ENCODE measurements around the gene NOSTRIN. TPM values are rescaled to one million over a fixed set of nuclear protein-coding genes. Genes with fewer than 3 reads are reported as not detected.

The NOSTRIN gene
- total RNA-seq, 1 experiment from 2014 or later = 3.1 TPM

- ChIA-PET POLR2A (no interaction called here), CTCF (no interaction called here), RAD21 (ENCODE audit: low non-redundant PET in 1 of 2, low total read pairs in 2 of 2, uncharacterized antibody in 2 of 2, unreplicated experiment in 2 of 2) (no interaction called here)
- H3K9me2 ChIP-seq (ENCODE audit: insufficient read depth) = no peaks in the 10 kb centered on the region
- no peak for TF ChIP-seq POLR2A (IDR thresholded peaks at IDR 0.05; ENCODE audit: borderline replicate concordance, extremely low read depth, insufficient read depth, insufficient read length)
- TF ChIP-seq SRF (IDR thresholded peaks at IDR 0.05; ENCODE audit: low read depth) = no peak
- no peak for TF ChIP-seq RAD21 (IDR thresholded peaks at IDR 0.05; ENCODE audit: low read depth)
- TF ChIP-seq FOSL1 (IDR thresholded peaks at IDR 0.05; ENCODE audit: low read depth) = no peak
- TF ChIP-seq POLR2AphosphoS5 (IDR thresholded peaks at IDR 0.05; ENCODE audit: low read depth, low read length) = no peak
- no peak for TF ChIP-seq CBX3 (IDR thresholded peaks at IDR 0.05; ENCODE audit: low read depth)
- no peak for TF ChIP-seq JUND (IDR thresholded peaks at IDR 0.05)
- TF ChIP-seq, protein P1, sequence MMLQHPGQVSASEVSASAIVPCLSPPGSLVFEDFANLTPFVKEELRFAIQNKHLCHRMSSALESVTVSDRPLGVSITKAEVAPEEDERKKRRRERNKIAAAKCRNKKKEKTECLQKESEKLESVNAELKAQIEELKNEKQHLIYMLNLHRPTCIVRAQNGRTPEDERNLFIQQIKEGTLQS (IDR thresholded peaks at IDR 0.05) = no peak
- ATAC-seq (no peak), DNase-seq (ENCODE audit: low read depth, low spot score) (no peak)
- H3K4me1 ChIP-seq (ENCODE audit: control insufficient read depth in 1 of 2, insufficient read depth in 2 of 2, low read length in 2 of 2) = no peaks in the 10 kb centered on the region
- H3K36me3 ChIP-seq (ENCODE audit: control insufficient read depth in 1 of 2, insufficient read depth in 2 of 2, low read length in 2 of 2) = no peaks in the 10 kb centered on the region
- H3K4me2 ChIP-seq (ENCODE audit: low read length) = no peak overlapping the region
- no peaks in the 10 kb centered on the region for H4K20me1 ChIP-seq (ENCODE audit: insufficient read depth)
- no peak overlapping the region for H2AFZ ChIP-seq (ENCODE audit: low read depth, low read length, poor library complexity, severe bottlenecking)
- BruUV-seq (replicated peaks) = no TSS peak
- no peak overlapping the region for H3K4me3 ChIP-seq (replicated peaks in 1 of 2; ENCODE audit: low read depth in 1 of 2, low read length in 2 of 2)
- H3K9me3 ChIP-seq (ENCODE audit: control insufficient read depth in 1 of 2, insufficient read depth in 1 of 2, low read depth in 1 of 2, low read length in 2 of 2) = no peaks in the 10 kb centered on the region
- H3K79me2 ChIP-seq (ENCODE audit: insufficient read depth, low read length) = no peaks in the 10 kb centered on the region
- H3K27me3 ChIP-seq (ENCODE audit: insufficient read depth, low read length) = no peaks in the 10 kb centered on the region
- intact Hi-C loops (cut with micrococcal nuclease) = no loop called here
- no peak overlapping the region for H3K27ac ChIP-seq (ENCODE audit: low read depth, low read length)
- no peak overlapping the region for H3K9ac ChIP-seq (ENCODE audit: low read length)
Observed at GRCh38 chr2:168796583-168797285, 5.7 kb upstream of the NOSTRIN start.

DNA sequence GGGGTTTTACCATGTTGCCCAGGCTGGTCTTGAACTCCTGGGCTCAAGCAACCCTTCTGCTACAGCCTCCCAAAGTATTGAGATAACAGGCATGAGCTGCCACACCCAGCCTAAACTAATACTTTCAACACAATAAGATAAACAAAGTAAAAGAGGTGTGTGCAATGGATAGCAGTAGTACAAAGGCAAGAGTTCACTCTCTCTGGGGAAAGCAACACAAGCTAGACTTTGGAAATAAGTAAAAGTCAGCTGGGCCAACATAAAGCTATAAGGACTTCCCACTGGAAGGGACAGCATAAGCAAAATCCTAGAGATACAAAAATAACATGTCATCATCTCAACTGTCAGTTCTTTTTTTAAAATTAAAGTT, 5.2 kb upstream of the NOSTRIN start:
- ChIA-PET CTCF (no interaction called here), POLR2A (no interaction called here)
- ATAC-seq = no peak

More for the DNA sequence above, 5.2 kb upstream of the NOSTRIN start:
- Histone ChIP-seq H3K36me3 (ENCODE audit: control insufficient read depth in 1 of 2, insufficient read depth in 2 of 2, low read length in 2 of 2) (no peaks in the 10 kb centered on the region), H3K27ac (ENCODE audit: low read depth, low read length) (no peak overlapping the region), H3K4me3 (replicated peaks in 1 of 2; ENCODE audit: low read depth in 1 of 2, low read length in 2 of 2) (no peak overlapping the region), H2AFZ (ENCODE audit: low read depth, low read length, poor library complexity, severe bottlenecking) (no peak overlapping the region), H3K4me1 (ENCODE audit: control insufficient read depth in 1 of 2, insufficient read depth in 2 of 2, low read length in 2 of 2) (peaks cover 3 to 5% of the 10 kb centered on the region in 2 experiments; a peak in 2 of 4 replicates), H3K9ac (ENCODE audit: low read length) (no peak overlapping the region), H3K4me2 (ENCODE audit: low read length) (no peak overlapping the region), H4K20me1 (ENCODE audit: insufficient read depth) (no peaks in the 10 kb centered on the region), H3K79me2 (ENCODE audit: insufficient read depth, low read length) (no peaks in the 10 kb centered on the region), H3K9me2 (ENCODE audit: insufficient read depth) (no peaks in the 10 kb centered on the region), H3K9me3 (ENCODE audit: control insufficient read depth in 1 of 2, insufficient read depth in 1 of 2, low read depth in 1 of 2, low read length in 2 of 2) (no peaks in the 10 kb centered on the region), H3K27me3 (ENCODE audit: insufficient read depth, low read length) (no peaks in the 10 kb centered on the region)
- intact Hi-C loops (cut with micrococcal nuclease) = no loop called here
- no TSS peak for BruUV-seq (replicated peaks)
- TF ChIP-seq SP1 (IDR thresholded peaks at IDR 0.05; ENCODE audit: low read depth) = no peak
- no peak for TF ChIP-seq SRF (IDR thresholded peaks at IDR 0.05; ENCODE audit: low read depth)
- TF ChIP-seq POLR2A (IDR thresholded peaks at IDR 0.05; ENCODE audit: borderline replicate concordance, extremely low read depth, insufficient read depth, insufficient read length) = no peak
- TF ChIP-seq JUND (IDR thresholded peaks at IDR 0.05) = no peak
- TF ChIP-seq CTCF (IDR thresholded peaks at IDR 0.05 in 2 of 3, conservative IDR thresholded peaks at IDR 0.05 in 1 of 3; ENCODE audit: borderline replicate concordance in 1 of 3, insufficient read depth in 1 of 3, low read depth in 2 of 3, low read length in 2 of 3) = no peak
- TF ChIP-seq CBX3 (IDR thresholded peaks at IDR 0.05; ENCODE audit: low read depth) = no peak
- TF ChIP-seq ZFX (IDR thresholded peaks at IDR 0.05) = no peak
- TF ChIP-seq FOSL1 (IDR thresholded peaks at IDR 0.05; ENCODE audit: low read depth) = no peak
- TF ChIP-seq, protein P1 (IDR thresholded peaks at IDR 0.05) = no peak
- TF ChIP-seq CEBPB (IDR thresholded peaks at IDR 0.05; ENCODE audit: low read depth) = no peak
- no peak for TF ChIP-seq RAD21 (IDR thresholded peaks at IDR 0.05; ENCODE audit: low read depth)
- no peak for TF ChIP-seq POLR2AphosphoS5 (IDR thresholded peaks at IDR 0.05; ENCODE audit: low read depth, low read length)
- TF ChIP-seq EGR1 (IDR thresholded peaks at IDR 0.05; ENCODE audit: low read depth) = no peak
- TF ChIP-seq, protein P2, sequence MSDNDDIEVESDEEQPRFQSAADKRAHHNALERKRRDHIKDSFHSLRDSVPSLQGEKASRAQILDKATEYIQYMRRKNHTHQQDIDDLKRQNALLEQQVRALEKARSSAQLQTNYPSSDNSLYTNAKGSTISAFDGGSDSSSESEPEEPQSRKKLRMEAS (IDR thresholded peaks at IDR 0.05) = no peak
- no peak for TF ChIP-seq EZH2 (IDR thresholded peaks at IDR 0.05)
- no peak for TF ChIP-seq TCF7L2 (IDR thresholded peaks at IDR 0.05; ENCODE audit: borderline replicate concordance, extremely low read depth, insufficient read depth, insufficient read length)
- RAD21 ChIA-PET (ENCODE audit: low non-redundant PET in 1 of 2, low total read pairs in 2 of 2, uncharacterized antibody in 2 of 2, unreplicated experiment in 2 of 2) = no interaction called here
- DNase-seq (ENCODE audit: low read depth, low spot score) = no peak

Measured in HCT116 (cell line).